H1 (cell line): ENCODE results near the gene IQCC. TPM values are rescaled to one million over a fixed set of nuclear protein-coding genes. Genes with fewer than 3 reads are reported as not detected.

ENCODE experiments used
- CHD7 ChIP-seq: fragments of 300-600 bp; sonication (generic); IDR thresholded peaks from 2 replicates; pipeline ENCODE4 v1.7.1; 2012; ENCODE audit warnings: low read length, moderate library complexity, mild to moderate bottlenecking, inconsistent platforms; ENCODE audit not compliant: insufficient replicate concordance
- CTBP2 ChIP-seq: IDR thresholded peaks from 2 replicates; pipeline ENCODE4 v1.7.0; 2011; ENCODE audit warnings: borderline replicate concordance, mild to moderate bottlenecking, moderate library complexity, mixed read lengths, low read length; ENCODE audit not compliant: insufficient read depth, insufficient read length
- GABPA ChIP-seq: IDR thresholded peaks from 2 replicates; pipeline ENCODE4 v1.6.1; 2011; ENCODE audit warnings: mild to moderate bottlenecking, low read length, moderate library complexity, borderline replicate concordance; ENCODE audit not compliant: insufficient read depth
- GTF2F1 ChIP-seq: IDR thresholded peaks from 2 replicates; pipeline ENCODE4 v1.6.1; 2012; ENCODE audit warnings: low read depth, low read length, improper control_type of control experiment, borderline replicate concordance
- KDM5A ChIP-seq: fragments of 200-600 bp; IDR thresholded peaks from 2 replicates; pipeline ENCODE4 v1.7.1; 2012; ENCODE audit warnings: mild to moderate bottlenecking, low read length, inconsistent platforms, mixed read lengths
- TAF1 ChIP-seq: IDR thresholded peaks from 2 replicates; pipeline ENCODE4 v1.6.1; 2011; ENCODE audit warnings: mild to moderate bottlenecking, low read depth, low read length
- polyA plus RNA-seq, 7 experiments: library from polyadenylated mRNA; depleted of rRNA in 3 of 7; stranded (reverse) in 5 of 7; unstranded in 2 of 7; fragments of >200 nt in 5 of 7; fragments of 200-250 nt in 2 of 7; gene quantifications; 1 replicate in 5 of 7; 2 replicates in 1 of 7; 4 replicates in 1 of 7; pipeline versions ENCODE4 v1.2.1 to v1.2.3, GENCODE V29; 2011 to 2013; ENCODE audit warnings: missing spikeins in 2 of 7, mixed read lengths in 2 of 7
- total RNA-seq: library from RNA; stranded (reverse); fragmentation: NEBNext Ultra II Directional; extraction: Animal tissue kit (Norgen Biotek cat#: 25700); gene quantifications from 2 replicates; pipeline ENCODE4 v1.2.1, GENCODE V29; 2021

Gene IQCC
- total and polyA plus RNA-seq, 2 of the 8 experiments (the other 6 are each of a cell fraction or from before 2014, with no cell fraction given), result 2.5 to 4.2 TPM

GRCh38 chr1:32208469-32208868 is 3.0 kb downstream of the IQCC start (continued):
- no peak for TF ChIP-seq CHD7
- TF ChIP-seq CTBP2, result no peak
- TF ChIP-seq TAF1, result no peak
- TF ChIP-seq GTF2F1, result no peak
- TF ChIP-seq KDM5A, result no peak
- TF ChIP-seq GABPA, result no peak
